ENCODE measurements around the gene TMEM72.

TMEM72 gene

DNA sequence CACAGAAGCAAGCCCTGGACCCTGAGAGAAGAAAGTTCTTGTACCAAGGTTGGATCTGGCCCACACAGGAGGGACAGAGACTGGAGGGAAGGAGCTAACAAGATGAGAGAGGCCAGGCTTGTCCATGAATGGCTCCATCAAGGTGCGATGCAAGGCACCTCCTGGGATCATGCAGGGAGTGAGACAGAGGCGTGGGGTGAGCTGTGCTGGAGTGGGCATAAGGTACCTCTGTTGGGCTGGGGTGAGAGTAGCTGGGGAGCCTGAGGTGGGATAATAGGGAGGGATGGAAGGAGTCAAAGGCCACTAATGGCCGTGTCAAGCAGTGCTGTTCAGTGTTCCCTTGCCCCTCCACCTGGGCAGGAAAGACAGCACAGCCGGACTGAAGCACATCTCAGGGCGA lies 9.9 kb downstream of the TMEM72 start:
- DNase-seq (ENCODE audit: low read depth) = no peak

DNA sequence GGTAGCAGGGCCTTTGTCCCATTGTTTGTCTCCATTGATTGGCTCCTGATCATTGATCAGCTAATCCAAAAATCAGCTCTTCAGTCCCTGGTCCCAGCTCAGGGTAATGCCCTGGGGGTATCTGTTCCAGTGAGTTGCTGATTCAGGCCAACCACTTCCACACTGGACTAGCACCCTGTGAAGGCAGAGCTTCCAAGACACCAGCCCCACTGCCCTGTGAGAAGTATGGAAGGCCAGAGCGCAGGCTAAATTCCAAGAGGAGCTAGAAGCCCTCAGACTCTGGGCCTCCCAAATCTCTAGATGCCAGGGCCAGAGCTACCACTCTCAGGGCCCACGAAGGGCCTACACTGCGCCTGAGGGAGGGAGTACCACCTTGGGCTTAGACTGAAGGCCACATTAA lies 10.4 kb downstream of the TMEM72 start:
- no peak for DNase-seq (ENCODE audit: low read depth)

DNA sequence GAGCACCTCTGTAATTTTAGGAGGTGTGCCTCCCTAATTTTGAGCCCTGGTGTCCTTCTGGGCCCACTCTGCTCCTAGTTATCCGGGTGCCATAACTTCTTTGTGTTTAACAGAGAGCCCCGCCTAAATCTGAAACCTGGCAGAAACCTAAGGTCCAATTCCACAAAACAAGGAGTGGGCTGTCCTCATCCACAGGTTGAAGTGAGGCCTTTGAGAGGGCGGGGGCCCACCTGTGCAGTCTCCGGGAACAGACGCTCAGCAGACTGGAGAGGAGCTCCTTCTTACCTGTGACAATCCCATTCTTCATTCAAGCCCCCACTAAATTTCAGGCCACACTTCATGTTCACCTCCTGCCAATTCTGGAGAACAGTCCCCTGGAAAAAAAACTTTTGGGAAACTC lies 10.9 kb downstream of the TMEM72 start:
- DNase-seq (ENCODE audit: low read depth) = no peak

DNA sequence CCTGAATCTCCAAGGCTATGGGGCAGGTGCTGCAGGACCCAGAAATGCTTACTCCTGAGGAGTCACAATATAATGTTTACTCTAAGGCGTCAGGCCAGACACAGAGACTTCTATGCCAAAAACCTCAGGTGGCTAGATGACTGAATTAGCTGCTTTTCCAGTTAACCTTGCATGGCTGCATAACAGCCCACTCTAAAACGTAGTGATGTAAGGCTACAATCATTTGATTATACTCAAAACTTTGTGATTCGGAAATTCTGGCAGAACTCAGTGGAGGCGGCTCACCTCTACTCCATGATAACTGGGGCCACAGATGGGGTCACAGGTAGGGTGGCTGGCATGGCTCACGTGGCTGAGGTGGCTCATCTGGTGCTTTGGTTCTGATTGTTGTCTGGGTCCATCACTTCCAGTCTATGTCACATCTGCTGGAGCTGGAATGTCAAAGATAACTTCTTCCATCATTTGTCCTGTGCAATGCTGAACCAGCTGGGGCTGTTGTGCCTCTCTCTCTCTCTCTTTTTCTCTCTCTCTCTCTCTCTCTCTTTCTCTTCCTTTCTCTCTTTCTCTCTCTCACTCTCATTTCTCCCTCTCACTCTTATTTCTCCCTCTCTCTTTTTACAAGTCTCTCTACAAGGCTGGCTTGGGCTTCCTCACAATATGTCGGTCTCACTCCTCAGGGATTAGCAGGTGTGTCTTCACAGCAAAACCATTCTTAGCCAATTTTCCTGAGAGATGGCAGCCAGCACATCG lies 11.8 kb downstream of the TMEM72 start:
- DNase-seq (ENCODE audit: low read depth) = no peak

DNA sequence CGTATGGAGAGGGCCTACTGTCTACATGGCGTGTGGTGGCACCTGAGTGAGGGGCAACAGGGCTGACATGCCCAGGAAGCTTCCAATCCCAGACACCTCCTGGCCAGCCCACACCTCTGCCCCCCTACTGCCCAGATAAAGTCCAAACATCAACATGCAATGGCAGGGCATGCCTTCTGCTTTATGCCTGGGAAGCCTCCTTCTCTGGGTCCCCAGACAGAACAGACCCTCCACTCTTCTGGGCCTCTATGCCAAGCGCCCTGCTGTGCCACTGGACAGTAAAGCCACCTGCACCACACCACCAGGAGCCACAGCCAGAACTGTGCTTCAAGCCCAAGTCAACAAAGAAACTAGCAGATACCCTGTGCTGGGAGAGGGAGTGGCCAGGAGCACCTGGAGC lies 12.5 kb downstream of the TMEM72 start:
- no peak for DNase-seq (ENCODE audit: low read depth)

DNA sequence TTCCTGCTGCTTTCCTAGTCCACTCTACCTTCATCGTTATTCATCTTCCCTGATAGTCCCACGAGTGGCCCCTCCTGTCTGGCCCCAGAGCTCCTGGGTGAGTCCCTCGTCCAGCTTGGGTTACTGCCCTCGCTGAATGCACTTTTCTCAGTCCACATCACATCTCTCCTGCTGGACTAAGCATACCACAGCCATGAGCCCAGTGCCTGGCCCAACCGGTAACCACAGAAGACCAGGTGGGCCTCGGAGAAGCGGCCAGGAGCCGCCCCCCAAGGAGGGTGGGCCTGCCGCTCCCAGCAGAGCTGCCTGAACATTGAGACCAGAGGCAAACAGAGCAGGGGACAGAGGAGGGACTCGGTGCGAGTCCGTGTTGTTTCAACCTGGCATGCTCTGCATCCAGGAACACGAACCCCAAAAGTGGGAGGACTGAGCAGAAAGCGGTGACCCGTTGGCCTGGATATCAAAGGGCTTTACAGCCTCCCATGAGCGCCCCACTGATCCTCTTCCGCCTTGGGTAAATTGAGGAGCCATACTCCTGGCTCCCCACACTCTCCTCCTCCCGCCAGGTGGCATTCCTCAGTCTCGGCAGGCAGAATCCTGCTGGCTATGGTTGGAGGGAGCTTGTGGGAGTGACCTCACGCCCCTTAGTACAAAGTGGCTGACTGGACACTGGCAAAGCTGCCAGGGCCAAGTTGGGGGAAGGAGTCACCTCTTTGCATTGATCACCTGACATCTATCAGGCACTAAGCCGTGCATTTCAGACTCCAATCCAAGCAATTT lies 13.3 kb downstream of the TMEM72 start:
- DNase-seq (ENCODE audit: low read depth) = no peak

DNA sequence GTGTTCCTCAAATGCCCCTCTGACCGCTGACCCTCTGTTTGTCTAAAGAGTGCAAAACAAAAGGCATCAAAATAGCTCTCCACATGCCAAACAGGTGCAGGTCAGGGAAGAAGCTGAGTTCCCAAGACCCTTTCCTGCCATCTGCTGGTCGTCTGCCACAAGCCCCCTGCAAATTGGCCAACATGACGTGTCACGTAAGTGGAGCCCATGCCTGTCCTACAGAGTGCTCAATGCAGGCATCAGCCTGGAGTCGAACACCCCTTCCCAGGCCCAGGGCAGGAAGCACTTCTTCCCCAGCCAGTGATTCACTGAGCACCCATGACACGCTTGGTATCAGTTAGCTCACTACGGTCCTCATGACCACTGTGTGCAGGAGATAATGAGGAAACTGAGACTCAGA lies 14.1 kb downstream of the TMEM72 start:
- no peak for DNase-seq (ENCODE audit: low read depth)

DNA sequence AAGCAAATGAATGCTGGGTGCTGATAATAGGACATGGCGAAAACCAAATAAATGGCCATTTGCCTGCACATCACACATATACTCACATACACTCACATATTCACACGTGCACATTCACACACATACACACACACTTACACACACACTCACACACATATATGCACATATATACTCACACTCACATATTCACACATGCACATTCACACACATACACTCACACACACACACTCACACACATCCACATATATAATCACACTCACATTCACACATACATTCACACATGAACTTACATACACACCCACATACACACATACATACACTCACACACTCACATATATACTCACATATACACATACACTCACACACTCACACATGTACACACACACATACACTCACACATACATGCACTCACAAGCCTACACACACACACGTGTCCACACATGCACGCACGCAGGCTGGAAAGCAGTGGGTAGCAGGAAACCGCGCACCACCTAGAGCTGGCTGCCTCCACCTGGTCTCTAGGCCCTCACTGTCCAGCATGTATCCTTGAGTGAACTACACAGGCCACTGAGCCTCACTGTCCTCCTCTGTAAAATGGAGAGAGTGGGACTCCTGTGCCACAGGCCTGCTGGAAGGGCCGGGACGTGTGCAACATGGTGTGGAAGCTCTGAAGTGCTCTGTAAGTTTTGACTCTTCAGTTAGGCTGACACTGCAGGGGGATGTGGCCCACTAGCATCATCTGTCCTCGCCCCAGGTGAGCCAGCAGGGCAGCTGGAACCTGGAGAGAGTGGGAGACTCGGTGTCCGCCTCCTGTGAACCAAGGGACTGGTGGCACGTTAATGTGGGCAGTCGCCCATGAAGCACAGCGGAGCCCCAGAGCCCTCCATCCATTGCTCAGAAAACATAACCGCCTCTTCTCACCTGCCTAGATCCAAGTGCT lies 14.9 kb downstream of the TMEM72 start:
- DNase-seq (ENCODE audit: low read depth) = no peak

DNA sequence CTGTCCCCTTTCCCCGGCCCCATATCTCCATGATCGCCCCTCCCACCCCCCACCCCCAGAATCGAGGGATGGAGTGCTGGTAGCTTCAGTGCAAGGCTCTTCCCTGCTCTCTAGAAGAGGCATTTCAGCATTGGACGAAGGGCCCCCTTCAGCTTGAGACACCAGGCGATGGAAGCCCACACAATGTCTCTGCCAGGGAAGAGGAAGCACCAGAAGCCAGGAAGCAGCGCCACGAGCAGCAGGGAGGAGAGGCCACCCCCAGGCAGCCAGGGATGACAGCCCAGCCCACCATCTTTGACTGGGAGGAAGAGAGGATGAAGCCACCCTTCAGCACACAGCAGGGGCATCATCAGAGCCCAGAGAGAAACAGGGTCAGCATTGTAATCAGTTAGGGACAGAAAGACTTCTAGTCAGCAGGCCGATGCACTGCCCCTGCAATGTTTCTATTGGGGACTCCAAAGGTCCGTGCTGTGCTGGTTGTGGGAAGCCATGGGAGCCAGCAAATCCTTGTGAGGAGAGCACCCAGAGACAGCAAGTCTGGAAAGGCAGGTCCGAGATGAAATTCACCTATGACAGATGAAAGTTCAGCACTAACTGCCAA lies 15.7 kb downstream of the TMEM72 start:
- no peak for DNase-seq (ENCODE audit: low read depth)

DNA sequence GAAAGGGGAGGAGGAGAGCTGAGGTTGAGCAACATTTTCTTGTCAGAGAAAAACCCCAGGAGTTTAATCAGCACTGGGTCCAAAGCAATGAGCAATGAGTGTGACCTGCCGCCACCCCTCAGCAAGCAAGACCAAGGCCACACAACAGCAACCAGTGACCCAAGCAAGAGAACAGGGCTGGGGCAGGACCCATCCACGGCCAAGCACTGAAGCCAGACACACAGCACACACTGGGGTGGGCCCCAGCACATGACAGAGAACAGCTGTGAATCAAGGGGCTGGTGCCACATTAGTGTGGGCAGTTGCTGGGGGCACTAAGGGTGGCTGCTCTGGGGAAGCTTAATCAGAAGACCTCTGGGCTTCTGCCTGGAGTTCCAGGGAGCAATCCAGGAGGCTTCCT lies 16.2 kb downstream of the TMEM72 start:
- DNase-seq (ENCODE audit: low read depth) = no peak

DNA sequence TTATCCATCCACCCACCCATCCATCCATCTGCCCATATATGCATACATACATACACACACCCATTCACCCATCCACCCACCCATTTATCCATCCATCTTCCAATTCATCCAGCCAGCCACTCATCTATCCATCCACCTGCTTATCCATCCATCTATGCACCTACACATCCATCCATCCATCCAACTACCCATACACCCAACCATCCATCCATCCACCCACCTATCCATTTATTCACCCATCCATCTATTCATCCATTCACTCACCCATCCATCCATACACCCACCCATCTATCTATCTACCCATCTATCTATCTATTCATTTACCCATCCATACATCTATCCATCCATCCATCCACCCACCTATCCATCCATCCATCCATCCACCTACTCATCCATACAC lies 17.3 kb downstream of the TMEM72 start:
- no peak for DNase-seq (ENCODE audit: low read depth)

DNA sequence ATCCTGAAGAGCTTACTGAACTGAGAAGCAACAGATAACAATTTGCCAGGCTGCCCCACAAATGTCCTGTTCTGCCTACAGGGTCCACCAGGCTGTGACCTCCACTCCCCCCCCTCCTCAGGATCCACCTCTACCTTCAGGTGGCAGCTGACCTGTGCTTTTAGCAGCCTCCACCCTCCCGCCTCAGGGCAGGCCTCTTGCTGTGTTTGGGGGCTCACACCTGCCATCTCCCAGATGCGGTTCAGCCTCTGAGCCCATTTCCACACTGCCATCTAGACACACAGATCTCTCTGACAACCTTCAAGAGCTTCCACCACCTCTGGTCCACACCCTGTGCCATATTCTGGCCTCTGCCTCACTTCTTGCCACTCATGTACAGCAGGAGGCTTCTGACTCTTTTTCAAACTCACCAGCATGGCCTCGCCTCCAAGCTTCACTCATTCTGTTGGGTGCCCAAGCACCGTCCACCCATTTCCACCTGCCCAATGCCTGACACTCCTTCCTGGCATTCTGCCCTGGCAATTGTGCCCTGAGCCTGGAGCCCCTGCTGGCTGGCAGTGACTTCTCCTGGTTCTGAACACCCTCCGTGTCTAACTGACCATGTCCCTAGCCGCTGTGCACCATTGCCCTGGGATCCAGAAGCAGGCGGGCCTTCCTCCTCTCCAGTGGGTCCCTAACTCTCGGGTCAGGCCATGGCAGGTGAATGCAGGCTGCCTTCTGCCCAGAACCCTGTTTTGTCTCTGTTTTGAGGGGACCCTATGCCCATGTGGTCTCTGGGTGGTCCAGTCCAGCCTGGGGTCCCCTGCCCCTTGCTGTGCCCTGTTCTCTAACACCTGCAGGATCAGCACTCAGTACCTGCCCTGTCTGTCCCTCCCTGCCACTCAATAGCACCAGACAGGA lies 18.5 kb downstream of the TMEM72 start:
- DNase-seq (ENCODE audit: low read depth) = no peak

DNA sequence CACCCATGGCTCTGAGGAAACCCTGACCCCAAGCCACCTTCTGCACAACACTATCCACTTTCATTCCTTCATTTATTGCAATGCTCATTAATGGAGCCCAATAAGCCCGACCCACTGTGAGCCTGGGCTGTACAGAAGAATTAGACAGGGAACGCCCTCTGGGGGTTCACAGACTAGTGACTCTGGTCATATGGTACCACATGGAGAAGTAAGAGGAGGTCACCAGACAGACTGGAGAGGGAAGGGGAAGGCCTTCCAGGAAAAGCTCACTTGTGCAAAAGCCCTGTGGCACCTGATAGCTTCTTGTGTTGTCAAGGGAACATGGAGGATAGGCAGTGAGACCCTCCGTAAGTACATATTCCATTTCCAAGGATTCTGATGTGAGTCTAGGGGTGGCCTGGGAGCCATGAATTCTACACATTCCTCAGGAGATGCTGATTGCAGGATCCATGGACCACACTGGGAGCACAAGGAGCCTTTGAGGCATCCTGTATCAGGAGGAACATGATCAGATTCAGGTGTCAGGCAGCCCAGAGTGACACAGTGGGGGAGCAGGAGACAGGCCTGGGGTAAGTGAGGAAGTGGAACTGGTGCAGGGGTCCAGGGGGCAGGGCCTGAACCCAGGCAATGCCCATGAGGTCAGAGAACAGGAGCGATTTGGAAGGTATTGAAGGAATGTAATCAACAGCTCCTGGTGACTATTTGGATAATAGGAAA lies 19.9 kb downstream of the TMEM72 start:
- no peak for DNase-seq (ENCODE audit: low read depth)

DNA sequence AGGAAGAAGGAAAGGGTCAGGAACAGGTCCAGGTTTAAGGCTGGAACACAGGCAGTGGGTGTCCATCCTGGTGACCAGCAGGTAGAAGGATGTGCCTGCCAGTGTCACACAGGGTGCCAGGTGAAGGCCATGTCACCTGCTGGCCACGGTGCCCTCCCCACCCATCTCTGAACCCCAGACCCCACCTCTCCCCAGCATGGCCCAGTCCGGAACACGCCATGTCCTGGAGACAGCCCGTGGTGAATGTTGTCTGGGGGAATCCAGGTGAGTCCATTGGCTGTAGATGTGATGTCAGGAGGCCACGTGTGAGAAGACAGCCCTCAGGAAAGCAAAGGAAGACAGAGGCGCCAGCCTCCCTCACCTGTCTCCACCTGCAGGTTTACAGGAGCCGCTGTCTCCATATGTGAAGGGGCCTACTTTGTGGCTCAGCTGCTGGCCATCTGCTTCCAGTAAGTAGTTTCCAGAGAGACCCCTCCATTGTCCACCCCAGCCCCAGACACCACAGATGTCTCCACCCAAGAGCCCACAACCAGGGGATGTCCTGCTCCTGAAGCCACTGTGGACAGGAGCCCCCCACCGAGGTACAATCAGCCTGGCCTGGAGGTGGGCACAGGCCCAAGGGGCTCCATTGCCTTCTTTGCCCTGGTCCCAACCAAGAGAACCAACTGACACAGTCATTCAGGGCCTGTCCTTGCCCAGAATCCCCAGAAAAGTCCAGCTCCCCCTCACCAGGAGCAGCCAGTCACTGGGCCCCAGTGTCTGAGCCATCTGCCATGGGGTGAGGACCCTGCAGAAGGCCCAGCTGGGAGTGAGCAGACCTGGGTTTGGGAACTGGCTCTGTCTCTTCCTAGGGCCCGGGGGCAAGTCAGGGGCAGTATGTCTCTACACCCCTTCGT lies 20.7 kb downstream of the TMEM72 start:
- no peak for DNase-seq (ENCODE audit: low read depth)

DNA sequence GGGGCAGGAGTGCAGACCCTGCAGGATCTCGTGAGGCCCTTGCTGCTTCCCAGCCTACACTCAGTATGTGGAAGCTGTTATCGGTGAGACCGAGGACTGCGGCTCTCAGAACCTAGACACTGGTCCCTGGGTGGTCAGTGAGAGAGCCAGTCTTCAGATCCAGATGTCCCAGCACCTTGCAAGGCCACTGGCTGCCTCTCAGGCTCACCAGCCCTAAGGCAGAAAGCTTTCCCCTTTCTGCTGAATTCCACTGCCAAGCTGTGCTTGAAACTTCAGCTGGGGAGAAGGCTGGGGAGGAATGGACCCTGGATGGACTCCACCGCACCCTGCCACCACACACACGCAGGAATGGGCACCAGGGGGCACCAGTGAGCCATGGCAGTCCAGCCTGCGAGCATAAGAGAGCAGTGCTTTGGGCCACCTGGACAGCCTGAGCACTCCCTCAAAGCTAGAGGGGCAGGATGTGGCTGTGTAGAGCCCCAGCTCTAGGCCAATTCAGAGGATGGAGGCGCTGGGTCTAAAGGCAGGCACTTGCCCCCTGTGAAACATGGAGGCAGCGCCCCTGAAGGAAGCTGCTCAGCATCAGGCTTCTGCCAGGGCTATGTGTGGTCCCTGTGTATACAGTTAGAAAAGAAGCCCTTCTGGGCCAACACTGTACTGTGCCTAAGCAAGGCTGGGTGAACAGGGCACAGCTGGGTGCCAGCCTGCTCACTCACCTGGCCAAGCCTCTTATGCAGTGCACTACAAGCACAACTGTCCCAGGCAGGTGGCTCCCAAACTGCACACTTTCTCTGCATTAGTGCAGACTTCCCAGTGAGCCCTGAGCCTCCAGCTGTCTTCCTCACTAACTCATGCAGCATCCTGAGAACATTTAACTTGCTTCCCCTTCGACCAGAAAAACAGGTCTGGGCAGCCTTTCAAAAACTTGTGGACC lies 21.6 kb downstream of the TMEM72 start:
- peak; percentile 77 for DNase-seq (ENCODE audit: low read depth)

DNA sequence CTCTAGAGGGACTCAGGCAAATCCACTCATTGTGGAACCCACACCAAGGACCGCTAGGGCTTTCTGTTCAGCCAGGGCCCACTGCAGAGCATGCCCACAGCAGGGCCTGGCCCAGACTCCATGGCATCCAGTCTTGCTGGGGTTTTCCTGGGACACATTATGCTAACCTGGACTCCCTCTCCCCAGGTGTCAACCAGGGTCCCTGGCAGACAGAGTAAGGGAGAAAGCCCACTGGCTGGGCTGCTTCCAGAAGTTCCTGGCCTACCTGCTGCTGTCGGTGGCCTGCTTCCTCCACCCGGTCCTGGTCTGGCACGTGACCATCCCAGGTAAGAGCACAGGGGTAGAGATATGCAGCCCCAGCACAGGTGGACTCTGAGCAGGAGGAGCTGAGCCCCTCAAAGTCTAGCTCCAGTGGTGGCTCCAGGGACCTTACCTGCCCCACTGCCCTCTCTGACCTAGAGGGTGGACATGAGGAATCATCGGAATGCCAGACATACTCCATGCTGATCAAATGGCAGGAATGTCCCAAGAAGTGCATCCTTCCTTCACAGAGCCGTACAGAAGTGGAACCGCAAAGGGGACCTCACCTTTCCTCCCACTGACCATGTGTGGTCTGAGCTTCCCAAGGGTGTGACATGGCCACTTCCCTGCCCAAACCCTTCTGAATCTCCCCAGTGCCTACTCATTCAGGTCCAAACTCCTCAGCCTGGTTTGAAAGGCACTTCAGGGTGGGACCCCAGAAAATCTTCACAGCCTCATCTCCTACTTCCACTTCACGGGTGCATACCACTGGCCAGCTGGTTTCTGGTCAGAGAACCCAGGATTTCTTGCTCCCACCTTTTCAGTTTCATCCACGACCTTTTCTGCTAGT lies 22.5 kb downstream of the TMEM72 start:
- no peak for DNase-seq (ENCODE audit: low read depth)

All from stimulated activated CD8-positive, alpha-beta memory T cell treated with anti-CD3 and anti-CD28 coated beads, Interleukin-15, amount 100 ng/mL, for 1 hour (primary cell).